CD4-positive, alpha-beta T cell (primary cell): Measurements from ENCODE around the gene PTPRCAP. TPM values are rescaled to one million over a fixed set of nuclear protein-coding genes. Genes with fewer than 3 reads are reported as not detected.

Experiments
- ATAC-seq: fragments of 200-7000 bp; cut with Tn5 transposase; one replicate; pipeline ENCODE4 v1.10.0; 2022; ENCODE audit warnings: mild to moderate bottlenecking; ENCODE audit not compliant: poor library complexity
- CTCF ChIA-PET: fragments of 350-600 bp; sonication (Branson Sonifier 250); formaldehyde crosslinking; loops from one replicate; lab custom pipeline; 2021; ENCODE audit warnings: antibody characterized with exemption, inconsistent platforms; lab: Charles Lee
- POLR2A ChIA-PET: fragments of 350-600 bp; sonication (Branson Sonifier 250); formaldehyde crosslinking; loops from one replicate; lab custom pipeline; 2021; ENCODE audit warnings: antibody characterized with exemption, inconsistent platforms; lab: Charles Lee
- DNase-seq, 14 experiments: peaks; one replicate each; pipeline ENCODE4 v3.0.0-alpha.2; 2013 to 2020; ENCODE audit warnings: mixed read lengths in 2 of 14
- H3K27ac ChIP-seq, 2 donors: one replicate each; pipeline versions ENCODE4 v1.5.1 to v1.7.0; 2013; ENCODE audit warnings: low read length in 2 of 2, low read depth in 1 of 2, mild to moderate bottlenecking in 1 of 2
- H3K27me3 ChIP-seq, 2 experiments: 1 replicate in 1 of 2; 2 replicates in 1 of 2; pipeline versions ENCODE4 v1.6.1 to v1.7.0; 2013; ENCODE audit warnings: low read length in 2 of 2, control low read depth in 1 of 2, mild to moderate bottlenecking in 1 of 2, moderate library complexity in 1 of 2; ENCODE audit not compliant: insufficient read depth in 2 of 2, control insufficient read depth in 1 of 2
- H3K36me3 ChIP-seq: one replicate; pipeline ENCODE4 v1.6.1; 2013; ENCODE audit warnings: low read length, control low read depth; ENCODE audit not compliant: insufficient read depth
- H3K4me1 ChIP-seq: one replicate; pipeline ENCODE4 v1.6.1; 2013; ENCODE audit warnings: low read length, control low read depth; ENCODE audit not compliant: insufficient read depth
- H3K4me3 ChIP-seq: one replicate; pipeline ENCODE4 v1.5.1; 2013; ENCODE audit warnings: mild to moderate bottlenecking, low read length, moderate library complexity
- H3K9me3 ChIP-seq, 2 experiments: 1 replicate in 1 of 2; 2 replicates in 1 of 2; pipeline versions ENCODE4 v1.6.1 to v1.7.0; 2013; ENCODE audit warnings: low read length in 2 of 2, mild to moderate bottlenecking in 2 of 2, control low read depth in 1 of 2, moderate library complexity in 1 of 2; ENCODE audit not compliant: control insufficient read depth in 1 of 2, insufficient read depth in 1 of 2
- H3K27ac Mint-ChIP-seq: one replicate; pipeline ENCODE4 v1.8.0; 2020; ENCODE audit warnings: mixed read lengths
- H3K27me3 Mint-ChIP-seq: one replicate; pipeline ENCODE4 v1.8.0; 2021; ENCODE audit warnings: mixed read lengths
- H3K36me3 Mint-ChIP-seq: one replicate; pipeline ENCODE4 v1.8.0; 2021; ENCODE audit warnings: low read depth, mixed read lengths
- H3K4me1 Mint-ChIP-seq: one replicate; pipeline ENCODE4 v1.8.0; 2021; ENCODE audit warnings: low read depth, mixed read lengths
- H3K4me3 Mint-ChIP-seq: one replicate; pipeline ENCODE4 v1.8.0; 2020; ENCODE audit warnings: mild to moderate bottlenecking, mixed read lengths
- H3K9me3 Mint-ChIP-seq: one replicate; pipeline ENCODE4 v1.8.0; 2020; ENCODE audit warnings: mixed read lengths
- intact Hi-C, 2 experiments: fragments of 100-400 bp; cut with DNase I in 1 of 2; cut with micrococcal nuclease in 1 of 2; formaldehyde crosslinking; loops; one replicate each; pipeline versions ENCODE4 v1.15.1 to v1.9.0; 2023 to 2025; cut with DNase I, micrococcal nuclease
- total RNA-seq, 174 experiments: library from RNA in 2 of 174; stranded (reverse) in 2 of 174; gene quantifications; one replicate each; pipeline ENCODE4 v1.2.3 and lab custom pipeline; 2021 to 2026
- TF ChIP-seq, protein P1 (sequence below): fragments of 200-600 bp; IDR thresholded peaks from one replicate; pipeline ENCODE4 v1.8.0; 2022; ENCODE audit warnings: antibody characterized with exemption, mild to moderate bottlenecking

PTPRCAP gene
- total RNA-seq, 2 experiments from 2014 or later = 129 to 134 TPM

DNA sequence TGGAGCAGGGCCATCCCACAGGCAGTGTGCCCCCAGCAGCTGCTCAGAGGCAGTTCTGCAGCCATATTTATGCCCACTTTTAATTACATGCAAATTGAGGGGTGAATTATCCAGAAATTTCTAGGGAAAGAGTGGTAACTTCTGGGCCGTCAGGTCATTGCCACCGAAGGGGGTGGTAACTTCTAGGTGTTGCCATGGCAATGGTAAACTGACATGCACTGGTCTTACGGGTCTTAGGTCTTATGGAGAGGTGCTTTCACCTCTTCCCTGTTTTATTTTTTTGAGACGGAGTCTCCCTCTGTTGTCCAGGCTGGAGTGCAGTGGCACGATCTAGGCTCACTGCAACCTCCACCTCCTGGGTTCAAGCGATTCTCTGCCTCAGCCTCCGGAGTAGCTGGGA lies 35.4 kb upstream of the PTPRCAP start:
- CTCF ChIA-PET = no interaction called here
- Histone ChIP-seq H3K4me1 (peaks cover 19% of the 10 kb centered on the region), H3K27ac (no peak overlapping the region), H3K9me3 (no peaks in the 10 kb centered on the region), H3K4me3 (no peak overlapping the region), H3K27me3 (no peaks in the 10 kb centered on the region), H3K36me3 (no peaks in the 10 kb centered on the region)
- Mint-ChIP-seq H3K9me3 (no peaks in the 10 kb centered on the region), H3K27me3 (no peaks in the 10 kb centered on the region), H3K27ac (no peak overlapping the region), H3K36me3 (no peaks in the 10 kb centered on the region), H3K4me3 (no peak overlapping the region), H3K4me1 (peaks cover 11% of the 10 kb centered on the region)
- ATAC-seq (no peak), DNase-seq (no peak)
- POLR2A ChIA-PET = no interaction called here
- TF ChIP-seq, protein P1, sequence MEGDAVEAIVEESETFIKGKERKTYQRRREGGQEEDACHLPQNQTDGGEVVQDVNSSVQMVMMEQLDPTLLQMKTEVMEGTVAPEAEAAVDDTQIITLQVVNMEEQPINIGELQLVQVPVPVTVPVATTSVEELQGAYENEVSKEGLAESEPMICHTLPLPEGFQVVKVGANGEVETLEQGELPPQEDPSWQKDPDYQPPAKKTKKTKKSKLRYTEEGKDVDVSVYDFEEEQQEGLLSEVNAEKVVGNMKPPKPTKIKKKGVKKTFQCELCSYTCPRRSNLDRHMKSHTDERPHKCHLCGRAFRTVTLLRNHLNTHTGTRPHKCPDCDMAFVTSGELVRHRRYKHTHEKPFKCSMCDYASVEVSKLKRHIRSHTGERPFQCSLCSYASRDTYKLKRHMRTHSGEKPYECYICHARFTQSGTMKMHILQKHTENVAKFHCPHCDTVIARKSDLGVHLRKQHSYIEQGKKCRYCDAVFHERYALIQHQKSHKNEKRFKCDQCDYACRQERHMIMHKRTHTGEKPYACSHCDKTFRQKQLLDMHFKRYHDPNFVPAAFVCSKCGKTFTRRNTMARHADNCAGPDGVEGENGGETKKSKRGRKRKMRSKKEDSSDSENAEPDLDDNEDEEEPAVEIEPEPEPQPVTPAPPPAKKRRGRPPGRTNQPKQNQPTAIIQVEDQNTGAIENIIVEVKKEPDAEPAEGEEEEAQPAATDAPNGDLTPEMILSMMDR = no peak
- intact Hi-C loops = no loop called here

DNA sequence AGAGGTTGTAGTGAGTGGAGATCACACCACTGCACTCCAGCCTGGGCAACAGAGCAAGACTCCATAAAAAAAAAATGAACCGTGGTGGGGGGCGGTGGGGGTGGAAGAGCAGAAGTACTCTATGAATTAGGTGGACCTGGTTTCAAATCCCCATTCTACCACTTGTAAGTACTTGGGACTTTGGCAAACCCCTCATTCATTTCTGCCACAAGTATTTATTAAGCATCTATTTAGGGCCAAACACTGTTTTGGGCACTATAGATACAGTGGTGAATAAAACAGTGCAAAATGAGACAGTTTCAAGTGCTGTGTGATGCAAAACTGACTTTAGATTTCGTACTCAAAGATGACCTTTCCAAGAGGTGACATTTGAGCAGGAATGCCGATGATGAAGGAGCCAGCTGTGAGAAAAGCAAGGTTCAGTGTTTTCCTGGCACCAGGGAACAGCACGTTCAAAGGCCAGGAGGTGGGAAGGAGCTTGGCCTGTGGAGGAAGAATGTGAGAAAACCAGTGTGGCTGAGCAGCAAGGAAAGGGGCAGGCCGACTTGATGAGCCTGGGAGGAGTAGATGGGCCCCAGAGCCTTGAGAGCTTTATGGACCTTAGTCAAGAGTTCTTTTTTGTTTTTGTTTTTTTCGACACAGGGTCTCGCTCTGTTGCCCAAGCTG lies 33.0 kb upstream of the PTPRCAP start:
- Histone ChIP-seq H3K9me3 (no peaks in the 10 kb centered on the region), H3K36me3 (peaks cover 6% of the 10 kb centered on the region), H3K27me3 (no peaks in the 10 kb centered on the region), H3K4me3 (no peak overlapping the region), H3K27ac (no peak overlapping the region), H3K4me1 (peaks cover 43% of the 10 kb centered on the region)
- Mint-ChIP-seq H3K27me3 (no peaks in the 10 kb centered on the region), H3K4me1 (peaks cover 28% of the 10 kb centered on the region), H3K36me3 (no peaks in the 10 kb centered on the region), H3K4me3 (peak overlapping the region; percentile 86), H3K27ac (peak overlapping the region; percentile 84), H3K9me3 (no peaks in the 10 kb centered on the region)
- DNase-seq = no peak
- no peak for ATAC-seq
- intact Hi-C loops = no loop called here
- CTCF ChIA-PET = interaction anchor here (1.9 to 3.0 kb wide), 3 partner anchors 32 to 69 kb away, joined by 8 to 28 read pairs (median 11); partner anchors contain the start of genes PITPNM1 and PPP1CA
- POLR2A ChIA-PET = interaction anchor here (2.7 to 8.5 kb wide), 4 partner anchors 14 to 69 kb away, joined by 24 to 131 read pairs (median 66); partner anchors contain the start of genes AIP, PPP1CA, PTPRCAP and TBC1D10C
- TF ChIP-seq, protein P1 = no peak

DNA sequence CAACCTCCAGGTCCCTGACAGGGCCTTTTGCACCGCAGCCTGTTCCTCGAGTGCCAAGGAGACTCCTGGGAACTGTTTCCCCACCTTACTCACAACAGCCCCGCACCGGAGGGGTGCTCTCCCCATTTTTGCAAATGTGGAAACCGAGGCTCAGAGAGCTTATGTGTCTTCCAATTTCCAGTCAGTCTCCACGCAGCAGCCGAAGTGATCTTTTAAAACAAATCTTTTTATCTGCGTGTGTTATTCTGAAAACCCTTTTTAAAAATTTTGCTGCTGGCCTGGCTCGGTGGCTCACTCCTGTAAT lies 32.0 kb upstream of the PTPRCAP start:
- Mint-ChIP-seq H3K4me3 (peak overlapping the region; percentile 86), H3K27ac (peak overlapping the region; percentile 84), H3K9me3 (no peaks in the 10 kb centered on the region), H3K4me1 (peaks cover 39% of the 10 kb centered on the region), H3K36me3 (no peaks in the 10 kb centered on the region), H3K27me3 (no peaks in the 10 kb centered on the region)
- H3K4me1 ChIP-seq = peaks cover 52% of the 10 kb centered on the region
- H3K4me3 ChIP-seq = peak overlapping the region; percentile 83
- H3K27me3 ChIP-seq = no peaks in the 10 kb centered on the region
- intact Hi-C loops = loop anchor here (1.0 to 5.0 kb wide), 10 partner anchors 13 to 78 kb away; partner anchors contain the start of genes CARNS1 (in 1 of the 2), PPP1CA (in 1 of the 2), PTPRCAP (in 1 of the 2) and RAD9A (in 1 of the 2)
- no peaks in the 10 kb centered on the region for H3K9me3 ChIP-seq
- peak overlapping the region; percentile 66 to 77 for H3K27ac ChIP-seq
- ChIA-PET CTCF (interaction anchor here (0.7 to 3.0 kb wide), 11 partner anchors 11 to 118 kb away, joined by 3 to 28 read pairs (median 4); partner anchors contain the start of genes PITPNM1, PPP1CA, RAD9A and TBC1D10C), POLR2A (interaction anchor here (0.8 to 8.5 kb wide), 14 partner anchors 15 to 117 kb away, joined by 3 to 131 read pairs (median 12); partner anchors contain the start of genes AIP, PITPNM1, PPP1CA and PTPRCAP)
- ATAC-seq (no peak), DNase-seq (no peak)
- TF ChIP-seq, protein P1 = no peak
- peaks cover 6% of the 10 kb centered on the region for H3K36me3 ChIP-seq
